Measurements from ENCODE around the gene IL20RB.

Gene IL20RB, protein sequence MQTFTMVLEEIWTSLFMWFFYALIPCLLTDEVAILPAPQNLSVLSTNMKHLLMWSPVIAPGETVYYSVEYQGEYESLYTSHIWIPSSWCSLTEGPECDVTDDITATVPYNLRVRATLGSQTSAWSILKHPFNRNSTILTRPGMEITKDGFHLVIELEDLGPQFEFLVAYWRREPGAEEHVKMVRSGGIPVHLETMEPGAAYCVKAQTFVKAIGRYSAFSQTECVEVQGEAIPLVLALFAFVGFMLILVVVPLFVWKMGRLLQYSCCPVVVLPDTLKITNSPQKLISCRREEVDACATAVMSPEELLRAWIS

DNA sequence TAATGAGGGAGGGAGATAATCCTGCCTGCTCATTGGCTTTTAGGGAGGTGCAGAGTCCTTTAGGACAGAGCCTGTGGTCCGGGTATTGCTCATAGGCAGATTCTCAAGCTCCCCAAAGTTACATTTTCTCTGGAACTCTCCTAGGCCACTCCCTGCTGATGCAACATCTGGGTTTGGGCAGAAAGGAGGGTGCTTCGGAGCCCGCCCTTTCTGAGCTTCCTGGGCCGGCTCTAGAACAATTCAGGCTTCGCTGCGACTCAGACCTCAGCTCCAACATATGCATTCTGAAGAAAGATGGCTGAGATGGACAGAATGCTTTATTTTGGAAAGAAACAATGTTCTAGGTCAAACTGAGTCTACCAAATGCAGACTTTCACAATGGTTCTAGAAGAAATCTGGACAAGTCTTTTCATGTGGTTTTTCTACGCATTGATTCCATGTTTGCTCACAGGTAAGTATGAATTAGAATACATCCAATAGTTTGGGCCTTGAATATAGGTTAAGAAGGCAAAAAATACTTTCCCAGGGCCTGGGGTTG lies at the start of gene IL20RB:
Gene IL20RB, plus strand, starts transcription at position 233 of the 538 bp plus-strand sequence. Its CDS starts 131 bp downstream, at position 364.
- DNase-seq (ENCODE audit: low spot score) (no peak), FAIRE-seq (no peak)

DNA sequence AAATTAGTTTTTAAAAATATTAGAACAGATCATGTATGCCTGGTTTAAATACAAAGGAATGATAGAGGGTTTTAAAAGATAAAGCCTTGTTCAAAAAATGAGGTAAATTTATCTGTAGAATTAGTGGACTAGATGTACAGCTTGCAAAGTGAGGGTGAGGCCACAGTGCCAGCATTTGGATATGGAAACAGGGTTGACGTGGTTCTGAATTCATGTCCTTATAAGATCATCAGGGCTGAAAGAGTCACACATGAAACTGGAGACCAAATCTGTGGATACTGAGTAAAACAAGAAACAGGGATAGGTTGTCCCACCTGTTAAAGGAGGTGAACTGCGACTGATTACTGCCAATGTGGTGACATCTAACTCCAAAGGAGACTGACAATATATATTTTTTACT lies 49.5 kb upstream of the IL20RB start:
- FAIRE-seq, result no peak
- no peak for DNase-seq (ENCODE audit: low spot score)

DNA sequence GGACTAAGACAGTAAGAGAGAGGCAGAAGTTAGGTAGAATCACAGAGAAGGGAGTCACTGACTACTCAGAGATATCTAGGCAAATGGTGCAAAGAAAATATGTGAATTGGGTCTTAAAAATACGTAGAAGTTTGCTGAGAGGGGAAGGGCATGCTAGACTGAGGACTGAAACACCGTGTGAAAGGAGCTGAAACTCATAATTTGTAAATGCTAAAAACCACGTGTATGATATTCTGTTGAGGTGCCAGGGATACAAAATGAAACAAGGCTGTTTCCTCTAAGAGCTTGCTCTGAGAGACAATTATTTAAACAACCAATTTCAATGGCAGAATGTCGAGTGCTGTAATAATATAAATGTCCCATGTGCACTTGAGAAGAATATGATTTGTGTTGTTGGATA lies 48.6 kb upstream of the IL20RB start:
- FAIRE-seq, result no peak
- no peak for DNase-seq (ENCODE audit: low spot score)

DNA sequence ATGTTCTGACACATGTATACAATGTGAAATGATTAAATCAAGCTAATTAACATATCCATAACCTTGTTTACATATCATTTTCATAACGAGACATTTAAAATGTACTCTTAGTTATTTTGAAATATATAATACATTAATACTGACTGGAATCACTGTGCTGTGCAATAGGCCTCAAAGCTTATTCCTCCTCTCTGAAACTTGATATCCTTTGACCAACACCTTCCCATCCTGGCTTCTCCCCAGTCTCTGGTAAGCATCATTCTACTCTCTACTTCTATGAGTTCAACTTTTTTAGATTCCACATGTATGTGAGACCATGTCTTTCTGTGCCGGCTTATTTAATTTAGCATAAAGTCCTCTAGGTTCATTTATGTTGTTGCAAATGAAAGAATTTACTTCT lies 47.1 kb upstream of the IL20RB start:
- DNase-seq (ENCODE audit: low spot score) (no peak), FAIRE-seq (no peak)

DNA sequence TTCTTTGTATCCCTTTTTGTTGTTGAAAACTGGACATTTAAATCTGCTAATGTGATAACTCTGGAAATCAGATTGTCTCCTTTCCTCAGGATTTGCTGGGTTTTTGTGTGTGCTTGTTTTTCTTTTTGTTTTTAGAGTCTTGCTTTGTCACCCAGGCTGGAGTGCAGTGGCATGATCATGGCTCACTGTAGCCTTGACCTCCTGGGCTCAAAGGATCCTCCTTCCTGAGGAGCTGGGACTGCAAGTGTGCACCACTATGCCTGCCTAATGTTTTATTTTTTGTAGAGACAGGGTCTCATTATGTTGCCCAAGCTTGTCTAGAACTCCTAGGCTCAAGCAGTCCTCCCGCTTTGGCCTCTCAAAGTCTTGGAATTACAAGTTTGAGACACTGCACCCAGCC lies 44.6 kb upstream of the IL20RB start:
- FAIRE-seq (no peak), DNase-seq (ENCODE audit: low spot score) (no peak)

DNA sequence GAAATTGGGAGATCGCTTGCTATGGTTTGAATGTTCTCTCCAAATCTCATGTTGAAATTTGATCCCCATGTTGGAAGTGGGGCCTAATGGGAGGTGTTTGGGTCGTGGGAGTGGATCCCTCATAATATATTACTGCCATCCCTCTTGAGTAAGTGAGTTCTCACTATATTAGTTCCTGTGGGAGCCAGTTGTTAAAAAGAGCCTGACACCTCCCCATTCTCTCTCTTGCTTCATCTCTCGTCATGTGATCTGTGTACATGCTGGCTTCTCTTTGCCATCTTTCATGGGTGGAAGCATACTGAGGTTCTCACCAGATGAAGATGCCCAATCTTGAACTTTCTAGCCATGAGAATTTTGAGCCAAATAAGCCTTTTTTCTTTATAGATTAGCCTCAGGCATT lies 43.0 kb upstream of the IL20RB start:
- no peak for FAIRE-seq
- DNase-seq (ENCODE audit: low spot score), result no peak

DNA sequence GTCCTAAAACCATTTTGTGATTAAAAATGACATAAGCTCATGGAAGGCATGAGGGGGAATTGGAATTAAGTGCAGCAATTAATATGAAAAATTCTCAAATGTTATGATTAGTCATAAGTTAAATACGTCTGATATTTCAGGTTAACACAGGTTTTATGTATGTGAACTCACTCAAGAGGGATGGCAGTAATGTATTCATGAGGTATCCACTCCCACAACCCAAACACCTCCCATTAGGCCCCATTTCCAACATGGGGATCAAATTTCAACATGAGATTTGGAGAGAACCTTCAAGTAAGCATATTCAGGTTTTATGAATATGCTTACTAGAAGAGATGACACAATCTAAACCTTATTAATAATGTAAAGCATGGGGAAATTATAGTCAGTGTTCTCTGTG lies 41.6 kb upstream of the IL20RB start:
- no peak for DNase-seq (ENCODE audit: low spot score)
- no peak for FAIRE-seq

DNA sequence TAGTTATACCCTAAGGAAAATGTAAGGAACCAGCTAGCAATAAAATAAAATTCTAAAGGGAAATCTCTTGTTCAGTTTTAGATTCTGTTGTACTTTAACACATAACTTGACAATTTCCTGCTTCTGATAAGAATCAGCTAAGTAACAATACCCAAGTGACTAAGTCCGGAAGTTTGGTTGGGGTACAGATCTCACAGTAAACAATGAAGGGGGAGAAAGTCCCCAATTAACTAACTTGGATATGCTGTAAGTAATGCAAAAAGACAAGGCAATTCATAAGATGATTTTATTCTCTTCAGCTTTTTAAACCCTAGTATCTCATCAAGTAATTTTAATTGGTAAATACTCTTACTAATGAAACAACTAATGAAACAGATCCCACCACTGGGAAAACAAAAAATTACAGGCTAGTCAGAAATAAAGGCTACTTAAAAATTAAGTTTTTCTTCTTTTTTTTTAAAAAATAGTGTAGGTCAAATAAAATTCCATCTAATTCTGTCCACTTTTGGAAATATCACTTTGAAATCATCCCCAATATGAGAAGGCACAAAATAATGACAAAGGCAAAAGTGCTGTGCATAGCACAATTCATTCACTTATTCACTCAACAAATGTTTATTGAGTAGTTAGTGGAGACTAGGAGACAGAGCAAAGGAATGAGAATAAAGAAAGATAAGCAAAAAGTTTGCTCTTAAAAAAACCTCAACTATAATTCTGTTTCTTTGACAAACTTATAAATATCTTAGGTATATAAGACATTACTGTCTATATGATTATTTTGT lies 37.8 kb upstream of the IL20RB start:
- DNase-seq (ENCODE audit: low spot score), result no peak
- FAIRE-seq, result peak; percentile 24

DNA sequence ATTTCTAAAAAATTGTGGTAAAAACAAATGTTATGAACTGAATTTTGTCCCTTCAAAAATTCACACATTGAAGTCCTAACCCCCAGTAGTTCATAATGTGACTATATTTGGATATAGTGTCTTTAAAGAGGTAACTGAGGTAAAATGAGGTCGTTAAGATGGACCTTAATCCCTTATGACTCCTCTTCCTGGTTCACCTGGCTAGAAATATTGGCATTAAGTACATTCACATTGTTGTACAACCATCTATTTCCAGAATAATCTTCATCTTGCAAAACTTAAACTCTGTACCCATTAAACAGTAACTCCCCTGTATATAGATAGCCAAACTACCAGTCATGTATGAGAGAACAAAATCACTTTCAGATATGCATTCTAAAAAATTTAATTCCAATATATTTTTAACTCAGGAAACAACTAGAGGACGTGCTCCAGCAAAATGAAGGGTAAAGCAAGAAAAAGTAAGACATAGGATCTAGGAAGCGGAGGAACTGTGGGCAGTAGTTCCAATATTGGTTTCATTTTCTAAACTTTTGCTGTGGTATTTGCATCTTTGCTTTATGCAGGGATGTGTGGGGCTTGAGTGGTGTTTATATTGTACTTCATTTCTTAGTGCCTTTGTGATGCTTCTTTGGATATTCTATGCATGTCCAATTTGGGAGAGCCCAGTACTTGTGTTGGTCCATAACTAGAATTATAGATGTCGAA lies 36.7 kb upstream of the IL20RB start:
- DNase-seq (ENCODE audit: low spot score) (no peak), FAIRE-seq (no peak)

DNA sequence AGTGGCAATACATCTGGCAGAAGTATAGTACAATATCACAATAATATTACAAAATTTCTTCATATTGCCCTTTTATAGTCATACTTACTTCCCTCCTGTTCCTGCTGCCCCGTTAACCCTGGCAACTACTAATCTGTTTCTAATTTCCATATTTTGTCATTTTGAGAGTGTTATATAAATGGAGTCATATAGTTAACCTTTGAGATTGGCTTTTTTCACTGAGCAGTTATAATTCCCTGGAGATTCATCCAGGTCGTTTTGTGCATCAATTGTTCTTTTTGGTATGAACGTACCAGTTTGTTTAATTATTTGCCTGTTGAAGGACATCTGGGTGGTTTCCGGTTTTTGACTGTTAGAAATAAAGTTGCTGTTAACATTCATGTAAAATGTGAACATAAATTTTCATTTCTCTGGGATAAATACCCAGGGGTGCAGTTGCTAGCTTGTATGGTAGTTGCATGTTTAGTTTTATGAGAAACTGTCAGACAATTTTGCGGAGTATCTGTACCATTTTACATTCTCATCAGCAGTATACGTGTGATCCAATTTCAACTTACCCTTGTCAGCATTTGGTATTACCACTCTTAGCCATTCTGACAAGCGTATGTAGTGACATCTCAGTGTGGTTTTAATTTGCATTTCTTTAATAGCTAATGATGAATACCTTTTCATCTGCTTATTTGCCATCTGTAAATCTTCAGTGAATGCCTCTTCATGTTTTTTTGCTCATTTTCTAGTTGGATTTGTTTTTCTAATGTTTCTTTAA lies 32.2 kb upstream of the IL20RB start:
- no peak for FAIRE-seq

DNA sequence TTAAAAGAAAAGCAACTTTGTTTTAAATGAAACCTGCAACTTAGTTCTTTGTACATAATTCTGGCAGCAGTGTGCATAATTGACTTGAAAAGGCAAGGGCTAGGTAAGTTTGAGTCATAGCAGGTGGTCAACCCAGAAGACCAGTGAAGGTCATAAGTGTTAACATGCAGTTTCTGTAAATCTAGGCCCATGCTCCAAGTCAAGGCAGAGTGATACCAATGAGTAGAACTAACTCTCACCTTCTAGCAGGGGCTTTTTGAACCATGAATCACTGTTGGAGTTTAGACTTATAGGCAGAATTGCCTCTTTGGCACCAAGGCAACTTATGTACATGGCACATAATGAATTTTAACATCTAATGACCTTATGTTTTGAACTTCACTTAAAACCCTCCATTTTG lies 29.5 kb upstream of the IL20RB start:
- FAIRE-seq, result no peak
- no peak for DNase-seq (ENCODE audit: low spot score)

More for the DNA sequence above, 32.2 kb upstream of the IL20RB start:
- DNase-seq (ENCODE audit: low spot score), result no peak

DNA sequence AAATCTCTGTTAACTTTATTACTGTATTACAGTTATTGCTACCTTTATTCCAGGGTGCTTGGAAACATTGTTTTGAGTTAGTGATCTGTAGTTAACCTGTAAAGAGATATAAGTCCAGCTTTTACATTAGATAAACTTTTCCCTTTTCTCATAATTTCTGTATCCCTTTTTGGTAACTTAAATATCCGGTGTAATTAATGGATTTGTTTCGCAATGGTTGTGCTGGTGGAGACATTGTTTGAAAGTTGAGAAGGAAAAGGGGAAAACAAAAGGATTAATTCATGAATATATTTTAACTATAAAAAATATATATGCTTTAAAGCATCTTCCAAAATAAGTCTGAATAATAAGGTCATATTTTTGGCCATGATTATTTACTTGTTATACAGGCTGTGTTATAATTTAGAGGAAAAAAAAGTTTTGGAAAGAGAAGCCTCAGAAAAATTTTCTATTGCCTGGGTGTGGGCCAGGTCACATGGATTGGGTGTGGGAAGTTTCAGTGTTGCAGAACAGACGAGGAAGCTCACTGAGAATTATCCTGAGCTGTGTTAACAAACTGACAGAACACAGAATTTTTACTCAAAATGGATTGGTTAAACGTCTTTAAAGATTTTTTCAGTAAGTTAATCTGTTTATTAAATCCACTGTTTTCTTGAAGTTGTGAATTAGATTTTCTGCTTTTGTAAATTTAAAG lies 27.7 kb upstream of the IL20RB start:
- FAIRE-seq (peak; percentile 72), DNase-seq (ENCODE audit: low spot score) (no peak)

DNA sequence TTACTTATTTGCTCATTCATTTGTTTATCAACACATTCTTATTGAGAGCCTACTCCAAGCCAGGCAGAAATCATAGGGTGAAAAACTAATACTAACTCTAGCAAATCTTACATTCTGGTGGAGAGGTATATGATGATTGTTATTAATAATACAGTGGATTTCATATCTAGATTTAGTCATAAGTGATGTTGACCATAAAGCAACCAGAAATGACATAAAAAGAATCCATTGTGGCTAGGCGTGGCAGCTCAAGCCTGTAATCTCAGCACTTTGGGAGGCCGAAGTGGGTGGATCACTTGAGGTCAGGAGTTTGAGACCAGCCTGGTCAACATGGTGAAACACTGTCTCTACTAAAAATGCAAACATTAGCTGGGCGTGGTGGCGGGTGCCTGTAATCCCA lies 26.2 kb upstream of the IL20RB start:
- no peak for FAIRE-seq

DNA sequence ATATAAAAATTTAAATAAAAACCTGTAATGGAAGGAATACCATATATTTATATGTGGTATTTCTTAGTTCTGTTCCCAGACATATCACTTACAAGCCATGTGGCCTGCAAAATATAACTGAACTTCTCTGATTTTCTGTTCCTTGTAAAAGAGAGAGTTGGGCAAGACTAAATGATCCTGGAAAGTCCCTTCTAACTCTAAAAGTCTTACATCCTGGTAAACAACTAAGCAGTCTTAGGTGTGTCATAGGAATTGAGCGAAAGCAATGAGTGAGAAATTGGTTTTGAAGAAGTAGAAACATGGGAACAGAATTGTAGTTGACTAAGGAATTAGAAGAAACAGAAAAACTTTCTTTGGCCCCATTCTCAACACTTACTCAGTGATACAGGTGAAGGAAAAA lies 25.3 kb upstream of the IL20RB start:
- no peak for FAIRE-seq
- no peak for DNase-seq (ENCODE audit: low spot score)

More for the DNA sequence above, 26.2 kb upstream of the IL20RB start:
- DNase-seq (ENCODE audit: low spot score), result no peak

DNA sequence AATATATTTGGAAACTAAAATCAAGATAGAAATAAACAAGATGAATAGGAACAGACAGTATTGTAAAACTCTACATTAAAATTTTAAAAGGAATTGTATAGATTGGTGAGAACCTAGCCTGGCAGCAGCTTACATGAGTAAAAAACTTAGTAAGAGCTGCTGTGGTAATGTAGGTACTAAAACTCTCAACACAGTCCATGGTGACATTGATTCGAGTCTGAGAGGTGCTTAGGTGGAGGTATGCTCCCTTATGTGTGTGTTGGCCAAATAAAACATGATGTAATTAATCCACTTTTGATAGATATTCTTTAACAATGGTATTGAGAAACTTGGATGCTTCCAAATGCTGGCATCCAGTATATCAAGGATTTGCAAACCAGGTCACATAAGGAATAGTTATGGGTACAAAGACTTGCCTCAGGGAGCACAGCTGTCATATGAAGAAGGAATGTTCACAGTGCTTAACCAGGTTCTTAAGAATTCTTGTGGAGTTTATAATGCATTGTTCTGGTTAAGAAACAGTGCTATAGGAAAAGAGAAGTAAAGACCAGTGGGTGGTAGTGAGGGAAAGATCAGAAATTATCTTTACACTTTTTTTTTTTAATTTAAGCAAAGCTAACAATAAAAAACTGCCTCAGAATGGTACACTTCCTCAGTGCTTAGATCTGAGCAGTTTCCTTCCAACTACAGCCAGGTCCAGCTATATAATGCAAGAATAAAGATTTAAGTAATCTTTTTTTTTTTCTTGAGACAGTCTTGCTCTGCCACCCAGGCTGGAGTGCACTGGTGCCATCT lies 24.6 kb upstream of the IL20RB start:
- DNase-seq (ENCODE audit: low spot score) (no peak), FAIRE-seq (no peak)

DNA sequence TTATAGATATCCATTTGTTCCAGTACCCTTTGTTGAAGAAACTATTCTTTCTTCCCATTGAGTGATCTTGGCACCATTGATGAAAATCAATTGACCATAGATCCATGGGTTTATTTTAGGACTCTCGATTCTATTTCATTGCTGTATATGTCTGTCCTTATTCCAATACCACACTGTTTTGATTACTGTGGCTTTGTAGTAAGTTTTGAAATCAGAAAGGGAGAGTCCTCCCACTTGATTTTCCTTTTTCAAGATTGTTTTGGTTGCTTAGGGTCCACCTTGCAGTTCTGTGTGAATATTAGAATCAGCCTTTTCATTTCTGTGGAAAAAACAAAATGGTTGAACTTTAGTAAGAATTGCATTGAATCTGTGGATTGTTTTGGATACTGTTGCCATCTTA lies 20.6 kb upstream of the IL20RB start:
- no peak for FAIRE-seq

DNA sequence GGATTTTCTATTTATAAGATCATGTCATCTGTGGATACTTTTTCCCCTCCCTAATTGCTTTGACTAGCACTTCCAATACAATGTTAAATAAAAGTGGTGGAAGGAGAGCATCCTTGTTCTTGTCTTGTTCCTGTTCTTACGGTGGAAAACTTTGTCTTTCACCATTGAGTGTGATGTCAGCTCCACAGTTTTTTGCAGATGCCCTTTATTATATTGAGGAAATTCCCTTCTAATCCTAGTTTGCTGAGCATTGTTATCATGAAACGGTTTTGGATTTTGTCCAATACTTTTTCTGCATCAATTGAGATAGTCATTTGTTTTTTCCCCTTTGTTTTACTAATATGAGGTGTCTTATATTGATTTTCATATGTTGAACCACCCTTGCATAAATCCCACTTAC lies 19.9 kb upstream of the IL20RB start:
- DNase-seq (ENCODE audit: low spot score) (no peak), FAIRE-seq (no peak)

More for the DNA sequence above, 20.6 kb upstream of the IL20RB start:
- DNase-seq (ENCODE audit: low spot score), result no peak

DNA sequence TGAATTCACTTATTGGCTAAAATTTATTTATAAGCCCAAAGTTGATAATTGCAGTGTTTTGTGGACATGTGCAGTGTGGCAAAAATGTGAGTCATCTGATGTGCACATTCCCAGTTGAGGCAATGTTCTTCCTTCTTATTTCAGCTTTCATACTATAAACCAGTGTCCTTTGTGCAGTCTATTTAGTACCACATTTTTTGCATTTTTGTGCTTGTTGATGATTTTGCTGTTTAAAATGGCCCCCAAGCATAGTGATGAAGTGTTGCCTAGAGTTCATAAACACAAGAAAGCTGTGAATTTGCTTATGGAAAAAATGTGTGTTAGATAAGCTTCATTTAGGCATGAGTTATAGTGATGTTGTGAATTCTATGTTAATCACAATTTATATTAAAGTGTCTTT lies 19.4 kb upstream of the IL20RB start:
- DNase-seq (ENCODE audit: low spot score) (no peak), FAIRE-seq (peak; percentile 30)

DNA sequence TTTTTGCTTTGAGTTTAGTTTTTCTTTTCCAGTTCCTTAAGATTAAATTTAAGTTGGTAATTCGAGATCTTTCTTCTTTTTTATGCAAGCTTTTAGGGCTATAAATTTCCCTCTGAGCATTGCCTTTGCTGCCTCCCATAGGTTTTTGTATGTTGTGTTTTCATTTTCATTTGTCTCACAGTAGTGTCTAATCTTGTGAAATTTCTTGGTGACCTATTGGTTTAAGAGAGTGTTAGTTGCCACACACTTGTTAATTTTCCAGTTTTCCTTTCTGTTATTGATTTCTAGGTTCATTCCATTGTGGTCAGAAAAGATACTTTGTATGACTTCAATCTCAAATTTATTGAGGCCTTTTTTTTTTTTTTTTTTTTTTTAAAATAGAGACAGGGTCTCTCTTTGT lies 18.3 kb upstream of the IL20RB start:
- FAIRE-seq (no peak), DNase-seq (ENCODE audit: low spot score) (no peak)

DNA sequence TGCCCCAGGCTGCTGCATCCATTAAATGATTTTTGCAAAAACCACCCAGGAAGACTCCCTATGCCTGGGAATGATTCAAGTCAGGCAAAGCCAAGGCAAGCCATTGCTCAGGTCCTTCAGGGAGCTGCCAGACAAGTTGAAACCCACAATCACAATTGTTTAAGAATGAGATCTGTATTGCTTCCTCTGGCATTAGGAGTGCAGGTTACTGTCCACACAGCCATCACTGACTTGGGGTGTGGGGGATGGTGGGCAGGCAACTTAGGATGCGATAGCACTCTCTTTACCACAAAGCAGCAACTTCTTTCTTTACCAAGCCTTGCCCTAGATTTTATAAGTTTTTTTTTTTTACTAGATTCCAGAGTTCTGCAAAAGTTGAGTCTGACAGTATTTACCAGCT lies 15.0 kb upstream of the IL20RB start:
- DNase-seq (ENCODE audit: low spot score) (no peak), FAIRE-seq (no peak)

Data from RCC 7860 (cell line).